HG03025 (cell line): ENCODE data around the gene SORT1.

ENCODE experiments used
- ATAC-seq: cut with Tn5 transposase; IDR thresholded peaks from one replicate; pipeline ENCODE4 v1.9.1; 2021; ENCODE audit warnings: mild to moderate bottlenecking, moderate library complexity; ENCODE audit not compliant: unreplicated experiment, low FRiP score

The SORT1 gene

GRCh38 chr1:109265741-109266330, 131.9 kb downstream of the SORT1 start:
- ATAC-seq = no peak

- ATAC-seq = no peak
These were observed 132.7 kb downstream of the SORT1 start for GRCh38 chr1:109265016-109265415.

GRCh38 chr1:109264379-109264755, 133.4 kb downstream of the SORT1 start:
- ATAC-seq = no peak

GRCh38 chr1:109263597-109264378, 133.9 kb downstream of the SORT1 start:
- ATAC-seq = no peak

- ATAC-seq = no peak
These were observed 134.5 kb downstream of the SORT1 start for GRCh38 chr1:109263234-109263596.

- ATAC-seq = no peak
These were observed 135.3 kb downstream of the SORT1 start for GRCh38 chr1:109262231-109263055.

- no peak for ATAC-seq
These were observed 136.1 kb downstream of the SORT1 start for GRCh38 chr1:109261578-109261977.

- no peak for ATAC-seq
These were observed 136.7 kb downstream of the SORT1 start for GRCh38 chr1:109261006-109261405.

GRCh38 chr1:109259674-109260557, 137.8 kb downstream of the SORT1 start:
- ATAC-seq = no peak
